Right lobe of liver (tissue), 6 donors: ENCODE data around the gene FAU. TPM values are rescaled to one million over a fixed set of nuclear protein-coding genes. Genes with fewer than 3 reads are reported as not detected.

Source experiments
- ATAC-seq, 4 donors: fragments of 200-7000 bp; cut with Tn5 transposase; one replicate each; pipeline ENCODE4 v1.9.1; 2020; ENCODE audit warnings: mild to moderate bottlenecking in 4 of 4, moderate library complexity in 4 of 4
- DNase-seq, 3 donors: peaks; one replicate each; pipeline ENCODE4 v3.0.0-alpha.2; 2020
- H3K27ac ChIP-seq, 3 donors: fragments of 200-600 bp; one replicate each; pipeline ENCODE4 v1.8.0; 2022
- H3K27me3 ChIP-seq, 2 donors: fragments of 200-600 bp; one replicate each; pipeline ENCODE4 v1.8.0; 2022
- H3K36me3 ChIP-seq, 4 donors: fragments of 200-600 bp; sonication (generic) in 1 of 4; one replicate each; pipeline versions ENCODE4 v1.5.1 to v1.8.0; 2017 to 2022; ENCODE audit warnings: control low read depth in 1 of 4
- H3K4me1 ChIP-seq, 4 donors: fragments of 200-600 bp; sonication (generic) in 1 of 4; one replicate each; pipeline versions ENCODE4 v1.5.1 to v1.8.0; 2017 to 2022; ENCODE audit warnings: control low read depth in 1 of 4
- H3K4me3 ChIP-seq, 3 donors: fragments of 200-600 bp; one replicate each; pipeline ENCODE4 v1.8.0; 2022
- H3K9me3 ChIP-seq, 4 donors: fragments of 200-600 bp; sonication (generic) in 1 of 4; one replicate each; pipeline versions ENCODE4 v1.5.1 to v1.8.0; 2017 to 2022; ENCODE audit warnings: control low read depth in 1 of 4
- POLR2A ChIP-seq: fragments of 450-650 bp; IDR thresholded peaks from one replicate; pipeline ENCODE4 v1.6.1; 2017; ENCODE audit warnings: antibody characterized with exemption, mild to moderate bottlenecking
- WGBS: methylation state at CpG from one replicate; pipeline ENCODE4 v1.1.6; 2018; ENCODE audit warnings: low coverage, low lambda C conversion rate; ENCODE audit not compliant: insufficient coverage; ENCODE audit errors: missing lambda C conversion rate; 5-methylcytosine and 5-hydroxymethylcytosine counted together
- intact Hi-C, 2 donors: fragments of 100-400 bp; cut with DNase I; formaldehyde crosslinking; loops; one replicate each; pipeline versions ENCODE4 v1.11.2 to v1.14.1; 2022
- total RNA-seq, 6 experiments: library from RNA; depleted of rRNA in 2 of 6; stranded (reverse); fragments of >200 nt in 2 of 6; fragmentation: NEBNext Ultra II Directional in 3 of 6; extraction: Animal tissue kit (Norgen Biotek cat#: 25700) in 3 of 6; gene quantifications; one replicate each; pipeline versions ENCODE4 v1.1.0 to v1.2.4, GENCODE V29; 2016 to 2023
- TF ChIP-seq, protein P1 (sequence below), 4 donors: fragments of 200-600 bp in 3 of 4; fragments of 450-650 bp in 1 of 4; IDR thresholded peaks; one replicate each; pipeline versions ENCODE4 v1.5.1 to v1.8.0; 2016 to 2022; ENCODE audit warnings: antibody characterized with exemption in 4 of 4, mild to moderate bottlenecking in 2 of 4
- donor health status: DM: no; HTN: yes; CAD: no.
- donor health status: DM: no; HTN: no; CAD: no.
- donor health status: DM: no; HTN: no; CAD: no.
- donor health status: DM: no; HTN: yes; CAD: no.
- donor health status: DM: no; HTN: yes; CAD: no.

FAU gene
- total RNA-seq, 6 experiments from 2014 or later = 287 to 472 (median 343) TPM

DNA sequence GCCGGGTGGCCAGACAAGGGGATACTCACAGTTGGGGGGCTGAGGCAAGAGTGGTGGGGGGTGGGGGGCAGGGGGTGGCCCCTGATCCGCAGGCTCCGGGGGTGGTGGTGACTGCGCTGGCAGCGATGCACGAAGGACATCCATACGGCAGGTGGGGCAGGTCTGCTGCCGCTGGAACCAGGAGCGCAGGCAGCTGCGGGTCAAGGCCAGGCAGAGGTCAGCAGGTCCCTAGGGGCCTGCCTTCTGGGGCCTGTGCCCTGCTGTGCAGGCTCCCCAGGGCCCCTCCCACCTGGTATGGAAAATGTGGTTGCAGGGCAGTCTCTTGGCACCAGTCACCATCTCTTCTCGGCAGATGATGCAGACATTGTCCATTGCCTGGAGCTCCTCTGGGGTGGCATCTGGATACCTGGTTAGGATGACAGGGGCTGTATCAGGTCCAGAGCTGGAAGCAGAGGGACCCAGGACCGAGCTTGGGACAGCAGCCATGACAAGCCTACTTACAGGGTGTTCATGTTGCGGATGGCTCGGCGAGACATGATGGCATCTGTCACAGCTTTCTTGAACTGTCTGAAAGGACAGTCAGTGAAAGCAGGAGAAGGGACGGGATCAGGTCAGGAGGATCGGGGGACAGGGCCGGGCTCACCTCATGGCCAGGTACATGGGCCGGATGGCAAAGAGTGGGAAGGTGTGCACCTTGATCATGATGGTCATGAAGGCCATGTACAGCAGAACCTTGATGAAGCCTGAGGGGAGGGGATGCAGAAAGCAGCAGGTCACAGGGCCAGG is 8.9 kb upstream of the FAU start:
- Histone ChIP-seq H3K4me1 (peaks cover 0 to 22% (median 9%) of the 10 kb centered on the region in 4 donors), H3K4me3 (no peak overlapping the region), H3K9me3 (no peaks in the 10 kb centered on the region), H3K27me3 (no peaks in the 10 kb centered on the region), H3K27ac (no peak overlapping the region), H3K36me3 (peaks cover 11 to 72% (median 34%) of the 10 kb centered on the region in 4 donors)
- 94% methylated on average over 8 of the region's 19 CpGs for WGBS
- DNase-seq (peak in 2 of 3 donors; percentile 18 to 45), ATAC-seq (no peak)
- TF ChIP-seq, protein P1, sequence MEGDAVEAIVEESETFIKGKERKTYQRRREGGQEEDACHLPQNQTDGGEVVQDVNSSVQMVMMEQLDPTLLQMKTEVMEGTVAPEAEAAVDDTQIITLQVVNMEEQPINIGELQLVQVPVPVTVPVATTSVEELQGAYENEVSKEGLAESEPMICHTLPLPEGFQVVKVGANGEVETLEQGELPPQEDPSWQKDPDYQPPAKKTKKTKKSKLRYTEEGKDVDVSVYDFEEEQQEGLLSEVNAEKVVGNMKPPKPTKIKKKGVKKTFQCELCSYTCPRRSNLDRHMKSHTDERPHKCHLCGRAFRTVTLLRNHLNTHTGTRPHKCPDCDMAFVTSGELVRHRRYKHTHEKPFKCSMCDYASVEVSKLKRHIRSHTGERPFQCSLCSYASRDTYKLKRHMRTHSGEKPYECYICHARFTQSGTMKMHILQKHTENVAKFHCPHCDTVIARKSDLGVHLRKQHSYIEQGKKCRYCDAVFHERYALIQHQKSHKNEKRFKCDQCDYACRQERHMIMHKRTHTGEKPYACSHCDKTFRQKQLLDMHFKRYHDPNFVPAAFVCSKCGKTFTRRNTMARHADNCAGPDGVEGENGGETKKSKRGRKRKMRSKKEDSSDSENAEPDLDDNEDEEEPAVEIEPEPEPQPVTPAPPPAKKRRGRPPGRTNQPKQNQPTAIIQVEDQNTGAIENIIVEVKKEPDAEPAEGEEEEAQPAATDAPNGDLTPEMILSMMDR (IDR thresholded peaks at IDR 0.05) = no peak
- TF ChIP-seq POLR2A = no peak
- intact Hi-C loops = loop anchor here in 1 of 2 donors (10.0 kb wide), 1 partner anchor 124 kb away; no protein-coding TSS in a partner anchor

DNA sequence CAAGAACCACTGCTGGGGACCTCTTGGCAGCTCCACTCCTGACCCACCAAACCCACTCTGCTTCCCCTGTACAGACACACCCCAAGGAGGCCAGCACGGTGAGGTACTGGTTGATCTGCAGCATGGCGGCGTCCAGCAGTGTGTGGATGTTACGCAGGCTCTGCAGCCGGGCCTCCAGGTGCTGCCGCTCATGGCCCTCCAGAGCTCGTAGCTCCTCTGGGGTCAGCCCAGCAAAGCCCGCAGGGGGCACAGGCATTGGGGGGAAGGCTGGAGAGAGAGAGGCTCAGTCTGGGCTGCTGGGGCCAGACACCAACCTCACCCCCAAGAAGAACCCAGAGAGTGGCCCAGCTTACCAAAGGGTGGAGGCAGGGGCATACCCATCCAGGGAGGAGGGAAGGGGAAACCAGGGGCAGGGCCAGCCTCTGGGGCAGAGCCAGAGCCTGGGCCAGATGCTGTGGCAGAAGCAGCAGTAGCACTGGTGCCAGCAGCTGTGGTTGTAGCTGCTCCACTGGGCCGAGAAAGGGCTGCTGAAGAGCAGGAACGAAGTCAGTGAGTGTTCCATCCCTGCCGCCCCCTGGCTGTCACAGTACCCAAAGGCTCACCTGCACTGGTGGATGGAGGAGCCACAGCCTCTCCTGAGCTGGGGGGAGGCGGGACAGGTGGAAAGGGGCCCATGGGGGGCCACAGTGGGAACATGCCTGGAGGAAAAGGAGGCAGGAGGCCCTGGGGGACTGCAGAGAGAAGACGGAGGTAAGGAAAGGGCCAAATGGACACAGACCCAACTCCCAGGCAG is 7.9 kb upstream of the FAU start:
- no CpG with 5 or more reads among the region's 13 CpGs for WGBS
- H3K9me3 ChIP-seq = no peaks in the 10 kb centered on the region
- no peaks in the 10 kb centered on the region for H3K27me3 ChIP-seq
- TF ChIP-seq POLR2A = no peak
- TF ChIP-seq, protein P1 (IDR thresholded peaks at IDR 0.05) = no peak
- H3K4me3 ChIP-seq = no peak overlapping the region
- DNase-seq = peak in 2 of 3 donors; percentile 23 to 49
- peaks cover 0 to 16% (median 6%) of the 10 kb centered on the region in 4 donors for H3K4me1 ChIP-seq
- no peak for ATAC-seq
- intact Hi-C loops = loop anchor here in 1 of 2 donors (10.0 kb wide), 2 partner anchors 55 to 125 kb away; partner anchors contain the start of gene CAPN1
- H3K27ac ChIP-seq = no peak overlapping the region
- peaks cover 11 to 81% (median 34%) of the 10 kb centered on the region in 4 donors for H3K36me3 ChIP-seq

- no peak overlapping the region for H3K4me3 ChIP-seq
- H3K36me3 ChIP-seq = peaks cover 11 to 82% (median 34%) of the 10 kb centered on the region in 4 donors
- peak in 1 of 3 donors; percentile 42 for DNase-seq
- peaks cover 0 to 16% (median 6%) of the 10 kb centered on the region in 4 donors for H3K4me1 ChIP-seq
- intact Hi-C loops = loop anchor here in 1 of 2 donors (10.0 kb wide), 1 partner anchor 56 kb away; the partner anchor contains the start of gene CAPN1
- no peak overlapping the region for H3K27ac ChIP-seq
- no peaks in the 10 kb centered on the region for H3K9me3 ChIP-seq
- H3K27me3 ChIP-seq = no peaks in the 10 kb centered on the region
- no peak for TF ChIP-seq POLR2A
- TF ChIP-seq, protein P1 (IDR thresholded peaks at IDR 0.05) = no peak
- WGBS = 67% methylated on average over 6 of the region's 15 CpGs
- ATAC-seq = peak in 1 of 4 donors; percentile 4
Measured at GRCh38 chr11:65128182-65129145, 6.5 kb upstream of the FAU start.
